Hepatocyte (in vitro differentiated cells): ENCODE measurements around the gene PPFIBP2.

Experiments used
- CTCF ChIP-seq: fragments of 200-600 bp; sonication (generic); IDR thresholded peaks from 2 replicates; pipeline ENCODE4 v1.5.1; 2016; ENCODE audit warnings: antibody characterized with exemption, mild to moderate bottlenecking; ENCODE audit not compliant: poor library complexity
- EZH2phosphoT487 ChIP-seq: fragments of 200-600 bp; sonication (generic); IDR thresholded peaks from one replicate; pipeline ENCODE4 v1.6.1; 2018; ENCODE audit warnings: antibody characterized with exemption, mild to moderate bottlenecking, low read depth, moderate library complexity; ENCODE audit not compliant: unreplicated experiment, severe bottlenecking

- no peak for TF ChIP-seq CTCF
- TF ChIP-seq EZH2phosphoT487, result no peak
Observed at GRCh38 chr11:7596975-7597391, 83.2 kb downstream of the PPFIBP2 start.
